Vagina (tissue), 2 donors: ENCODE data around the gene MINDY3.

Experiments used
- CTCF ChIP-seq, 3 experiments: fragments of 450-650 bp in 2 of 3; fragments of 200-600 bp in 1 of 3; sonication (generic) in 1 of 3; IDR thresholded peaks; one replicate each; pipeline ENCODE4 v1.5.1; 2017 to 2019; ENCODE audit warnings: antibody characterized with exemption in 3 of 3, mild to moderate bottlenecking in 2 of 3, moderate library complexity in 2 of 3
- POLR2AphosphoS5 ChIP-seq, 2 donors: sonication (generic); formaldehyde crosslinking; IDR thresholded peaks; one replicate each; pipeline ENCODE4 v1.9.0; 2017; ENCODE audit warnings: antibody characterized with exemption in 2 of 2, mild to moderate bottlenecking in 2 of 2, low read depth in 1 of 2; ENCODE audit not compliant: insufficient read depth in 1 of 2

GRCh38 chr10:15871823-15872222, 11.5 kb upstream of the MINDY3 start:
- TF ChIP-seq CTCF (IDR thresholded peaks at IDR 0.05) (no peak), POLR2AphosphoS5 (IDR thresholded peaks at IDR 0.05; ENCODE audit: insufficient read depth in 1 of 2, low read depth in 1 of 2) (no peak)
